A549 (cell line): ENCODE data around the gene DCLK2. TPM values are rescaled to one million over a fixed set of nuclear protein-coding genes. Genes with fewer than 3 reads are reported as not detected.

Experiments
- ATAC-seq, 2 experiments: fragments of 200-7000 bp in 1 of 2; fragments of >200 bp in 1 of 2; cut with Nextera tagmentation in 1 of 2; cut with Tn5 transposase in 1 of 2; 3 replicates each; pipeline versions ENCODE4 v1.8.0 to v1.9.1; 2018 to 2020; ENCODE audit warnings: mild to moderate bottlenecking in 1 of 2, moderate library complexity in 1 of 2
- CTCF ChIA-PET: fragments of 300-600 bp; sonication (Branson Sonifier 250); formaldehyde crosslinking; extraction: SDS; loops from one replicate; lab custom pipeline; 2021; ENCODE audit warnings: antibody characterized with exemption, inconsistent platforms; lab: Yijun Ruan, JAX
- POLR2A ChIA-PET: fragments of 350-600 bp; formaldehyde crosslinking; extraction: SDS; loops from one replicate; lab custom pipeline; 2021; ENCODE audit warnings: antibody characterized with exemption, inconsistent platforms; lab: Yijun Ruan, JAX
- DNase-seq, 2 experiments: peaks; one replicate each; pipeline versions ENCODE4 v3.0.0 to v3.0.0-alpha.2; 2011 to 2016; ENCODE audit warnings: low read depth in 1 of 2, low spot score in 1 of 2
- FAIRE-seq: peaks from 2 replicates; lab custom pipeline; 2011; peaks lifted over from hg19 to GRCh38; lab: Jason Lieb, UNC
- H3K27ac ChIP-seq, 2 experiments: fragments of >200 bp; sonication (Bioruptor Twin); formaldehyde crosslinking; 3 replicates each; pipeline ENCODE4 v1.5.1; 2016 to 2017
- H3K4me1 ChIP-seq: fragments of >200 bp; sonication (Bioruptor Twin); formaldehyde crosslinking; 3 replicates; pipeline ENCODE4 v1.6.1; 2016
- H3K4me2 ChIP-seq: fragments of >200 bp; sonication (Bioruptor Twin); formaldehyde crosslinking; 3 replicates; pipeline ENCODE4 v1.6.1; 2016
- H3K4me3 ChIP-seq: fragments of >200 bp; sonication (Bioruptor Twin); formaldehyde crosslinking; 3 replicates; pipeline ENCODE4 v1.5.1; 2016
- H3K9me3 ChIP-seq: fragments of >200 bp; sonication (Bioruptor Twin); formaldehyde crosslinking; 3 replicates; pipeline ENCODE4 v1.6.1; 2016
- BHLHE40 ChIP-seq: IDR thresholded peaks from 2 replicates; pipeline ENCODE4 v1.6.1; 2012; ENCODE audit warnings: low read depth, low read length, inconsistent platforms
- CBX2 ChIP-seq: fragments of 200-600 bp; sonication (generic); IDR thresholded peaks from 2 replicates; pipeline ENCODE4 v1.6.1; 2016; ENCODE audit warnings: low read depth, mild to moderate bottlenecking, borderline replicate concordance
- CBX8 ChIP-seq: fragments of 200-600 bp; sonication (generic); IDR thresholded peaks from 2 replicates; pipeline ENCODE4 v1.6.1; 2016
- CEBPB ChIP-seq, 2 experiments: fragments of >200 bp in 1 of 2; sonication (Bioruptor Twin) in 1 of 2; formaldehyde crosslinking in 1 of 2; IDR thresholded peaks; 2 replicates each; pipeline ENCODE4 v1.6.1; 2012 to 2016
- CHD4 ChIP-seq: fragments of 200-600 bp; sonication (generic); IDR thresholded peaks from 2 replicates; pipeline ENCODE4 v1.6.1; 2016; ENCODE audit warnings: antibody characterized with exemption, mild to moderate bottlenecking, borderline replicate concordance
- EHF ChIP-seq: fragments of 250-450 bp; sonication (Bioruptor Pico); IDR thresholded peaks from 2 replicates; pipeline ENCODE4 v1.5.0; 2020; ENCODE audit warnings: mild to moderate bottlenecking
- FOSB ChIP-seq: fragments of 250-450 bp; sonication (Bioruptor Pico); IDR thresholded peaks from 2 replicates; pipeline ENCODE4 v1.5.0; 2020; ENCODE audit warnings: mild to moderate bottlenecking, moderate library complexity
- HDAC2 ChIP-seq: fragments of 200-600 bp; sonication (generic); IDR thresholded peaks from 2 replicates; pipeline ENCODE4 v1.6.1; 2016
- HES2 ChIP-seq: fragments of >200 bp; sonication (Bioruptor Twin); formaldehyde crosslinking; IDR thresholded peaks from 2 replicates; pipeline ENCODE4 v1.6.1; 2016
- HEYL ChIP-seq: fragments of 250-450 bp; sonication (Bioruptor Pico); IDR thresholded peaks from 2 replicates; pipeline ENCODE4 v1.8.0; 2021; ENCODE audit warnings: mild to moderate bottlenecking, moderate library complexity
- KDM5A ChIP-seq: fragments of 200-600 bp; sonication (generic); IDR thresholded peaks from 2 replicates; pipeline ENCODE4 v1.6.1; 2016; ENCODE audit warnings: antibody characterized with exemption, mild to moderate bottlenecking
- MAFK ChIP-seq: fragments of 450-650 bp; IDR thresholded peaks from 2 replicates; pipeline ENCODE4 v1.6.1; 2014; ENCODE audit not compliant: partially characterized antibody
- MAZ ChIP-seq: fragments of 150-350 bp; IDR thresholded peaks from 2 replicates; pipeline ENCODE4 v1.6.1; 2014; ENCODE audit warnings: antibody characterized with exemption, low read depth, low read length, borderline replicate concordance
- NFE2L2 ChIP-seq: fragments of 150-350 bp; conservative IDR thresholded peaks from 2 replicates; pipeline ENCODE4 v1.6.1; 2014; ENCODE audit warnings: low read length
- NPAS2 ChIP-seq: fragments of 250-450 bp; sonication (Bioruptor Pico); IDR thresholded peaks from 2 replicates; pipeline ENCODE4 v1.8.0; 2022; ENCODE audit warnings: mild to moderate bottlenecking, moderate library complexity, borderline replicate concordance
- NR3C1 ChIP-seq: fragments of >200 bp; sonication (Bioruptor Twin); formaldehyde crosslinking; IDR thresholded peaks from 3 replicates; pipeline ENCODE4 v1.6.1; 2017
- PHF8 ChIP-seq: fragments of 200-600 bp; sonication (generic); IDR thresholded peaks from 2 replicates; pipeline ENCODE4 v1.6.1; 2016; ENCODE audit warnings: low read depth, mild to moderate bottlenecking, antibody characterized with exemption, moderate library complexity, borderline replicate concordance
- POLR2A ChIP-seq: IDR thresholded peaks from 2 replicates; pipeline ENCODE4 v1.6.1; 2012; ENCODE audit warnings: mild to moderate bottlenecking, low read length
- POLR2AphosphoS2 ChIP-seq: conservative IDR thresholded peaks from 2 replicates; pipeline ENCODE4 v1.6.1; 2012; ENCODE audit warnings: low read length, improper control_type of control experiment, inconsistent platforms
- RARB ChIP-seq: fragments of 250-450 bp; sonication (Bioruptor Pico); IDR thresholded peaks from 2 replicates; pipeline ENCODE4 v1.8.0; 2021; ENCODE audit warnings: mild to moderate bottlenecking, moderate library complexity
- RCOR1 ChIP-seq: fragments of 150-350 bp; IDR thresholded peaks from 2 replicates; pipeline ENCODE4 v1.6.1; 2014; ENCODE audit warnings: antibody characterized with exemption, low read length, low read depth
- REST ChIP-seq: fragments of 200-600 bp; sonication (generic); IDR thresholded peaks from 2 replicates; pipeline ENCODE4 v1.6.1; 2016; ENCODE audit warnings: antibody characterized with exemption, mild to moderate bottlenecking, moderate library complexity
- RFX5 ChIP-seq: fragments of 450-650 bp; IDR thresholded peaks from 2 replicates; pipeline ENCODE4 v1.7.1; 2014; ENCODE audit warnings: antibody characterized with exemption, mild to moderate bottlenecking, moderate library complexity
- TFCP2L1 ChIP-seq: fragments of 250-450 bp; sonication (Bioruptor Pico); IDR thresholded peaks from 2 replicates; pipeline ENCODE4 v1.5.0; 2021; ENCODE audit warnings: mild to moderate bottlenecking
- USF2 ChIP-seq: fragments of 450-650 bp; IDR thresholded peaks from 2 replicates; pipeline ENCODE4 v1.6.1; 2014; ENCODE audit warnings: antibody characterized with exemption
- ZSCAN20 ChIP-seq: fragments of 250-450 bp; sonication (Bioruptor Pico); IDR thresholded peaks from 2 replicates; pipeline ENCODE4 v1.8.0; 2022; ENCODE audit warnings: mild to moderate bottlenecking, moderate library complexity
- WGBS: methylation state at CpG from one replicate; pipeline ENCODE4 v1.1.6; 2017; ENCODE audit errors: missing lambda C conversion rate; 5-methylcytosine and 5-hydroxymethylcytosine counted together
- polyA plus RNA-seq, 4 experiments: library from polyadenylated mRNA; depleted of rRNA in 3 of 4; stranded (reverse); fragments of >200 nt; fragmentation: RNase III in 1 of 4; extraction: RNeasy Plus Mini Kit Qiagen cat#74134 plus additional on column Dnase treatment in 1 of 4; gene quantifications; 2 replicates in 3 of 4; 3 replicates in 1 of 4; pipeline ENCODE4 v1.2.3, GENCODE V29; 2011 to 2017
- TF ChIP-seq, protein P1 (sequence below): fragments of >200 bp; sonication (Bioruptor Twin); formaldehyde crosslinking; IDR thresholded peaks from 3 replicates; pipeline ENCODE4 v1.5.1; 2016
- TF ChIP-seq, protein P2 (sequence below): IDR thresholded peaks from 2 replicates; pipeline ENCODE4 v1.6.1; 2012; ENCODE audit warnings: low read depth, borderline replicate concordance
- TF ChIP-seq, protein P3 (sequence below): fragments of 250-450 bp; sonication (Bioruptor Pico); IDR thresholded peaks from 2 replicates; pipeline ENCODE4 v1.5.0; 2021; ENCODE audit warnings: mild to moderate bottlenecking, moderate library complexity, borderline replicate concordance

The DCLK2 gene
- polyA plus RNA-seq, 2 of the 4 experiments (the other 2 are of a cell fraction), result 8.1 to 11.6 TPM

GRCh38 chr4:150237110-150237872 lies 159.0 kb downstream of the DCLK2 start (continued):
- TF ChIP-seq, protein P1, sequence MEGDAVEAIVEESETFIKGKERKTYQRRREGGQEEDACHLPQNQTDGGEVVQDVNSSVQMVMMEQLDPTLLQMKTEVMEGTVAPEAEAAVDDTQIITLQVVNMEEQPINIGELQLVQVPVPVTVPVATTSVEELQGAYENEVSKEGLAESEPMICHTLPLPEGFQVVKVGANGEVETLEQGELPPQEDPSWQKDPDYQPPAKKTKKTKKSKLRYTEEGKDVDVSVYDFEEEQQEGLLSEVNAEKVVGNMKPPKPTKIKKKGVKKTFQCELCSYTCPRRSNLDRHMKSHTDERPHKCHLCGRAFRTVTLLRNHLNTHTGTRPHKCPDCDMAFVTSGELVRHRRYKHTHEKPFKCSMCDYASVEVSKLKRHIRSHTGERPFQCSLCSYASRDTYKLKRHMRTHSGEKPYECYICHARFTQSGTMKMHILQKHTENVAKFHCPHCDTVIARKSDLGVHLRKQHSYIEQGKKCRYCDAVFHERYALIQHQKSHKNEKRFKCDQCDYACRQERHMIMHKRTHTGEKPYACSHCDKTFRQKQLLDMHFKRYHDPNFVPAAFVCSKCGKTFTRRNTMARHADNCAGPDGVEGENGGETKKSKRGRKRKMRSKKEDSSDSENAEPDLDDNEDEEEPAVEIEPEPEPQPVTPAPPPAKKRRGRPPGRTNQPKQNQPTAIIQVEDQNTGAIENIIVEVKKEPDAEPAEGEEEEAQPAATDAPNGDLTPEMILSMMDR, result no peak
- TF ChIP-seq, protein P2, sequence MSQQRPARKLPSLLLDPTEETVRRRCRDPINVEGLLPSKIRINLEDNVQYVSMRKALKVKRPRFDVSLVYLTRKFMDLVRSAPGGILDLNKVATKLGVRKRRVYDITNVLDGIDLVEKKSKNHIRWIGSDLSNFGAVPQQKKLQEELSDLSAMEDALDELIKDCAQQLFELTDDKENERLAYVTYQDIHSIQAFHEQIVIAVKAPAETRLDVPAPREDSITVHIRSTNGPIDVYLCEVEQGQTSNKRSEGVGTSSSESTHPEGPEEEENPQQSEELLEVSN, result no peak
- TF ChIP-seq MAFK, result peak; percentile 83
- TF ChIP-seq RFX5, result no peak
- no peak for TF ChIP-seq NPAS2 (CRISPR knock-in tag)
- TF ChIP-seq BHLHE40, result no peak
- no peak for TF ChIP-seq ZSCAN20 (CRISPR knock-in tag)
- TF ChIP-seq CHD4, result no peak
- no peak for TF ChIP-seq REST
- TF ChIP-seq KDM5A, result no peak
- no peak for TF ChIP-seq FOSB (CRISPR knock-in tag)
- TF ChIP-seq RCOR1, result no peak
- TF ChIP-seq POLR2A, result no peak
- TF ChIP-seq CBX2, result no peak
- TF ChIP-seq USF2, result no peak
- TF ChIP-seq, protein P3, sequence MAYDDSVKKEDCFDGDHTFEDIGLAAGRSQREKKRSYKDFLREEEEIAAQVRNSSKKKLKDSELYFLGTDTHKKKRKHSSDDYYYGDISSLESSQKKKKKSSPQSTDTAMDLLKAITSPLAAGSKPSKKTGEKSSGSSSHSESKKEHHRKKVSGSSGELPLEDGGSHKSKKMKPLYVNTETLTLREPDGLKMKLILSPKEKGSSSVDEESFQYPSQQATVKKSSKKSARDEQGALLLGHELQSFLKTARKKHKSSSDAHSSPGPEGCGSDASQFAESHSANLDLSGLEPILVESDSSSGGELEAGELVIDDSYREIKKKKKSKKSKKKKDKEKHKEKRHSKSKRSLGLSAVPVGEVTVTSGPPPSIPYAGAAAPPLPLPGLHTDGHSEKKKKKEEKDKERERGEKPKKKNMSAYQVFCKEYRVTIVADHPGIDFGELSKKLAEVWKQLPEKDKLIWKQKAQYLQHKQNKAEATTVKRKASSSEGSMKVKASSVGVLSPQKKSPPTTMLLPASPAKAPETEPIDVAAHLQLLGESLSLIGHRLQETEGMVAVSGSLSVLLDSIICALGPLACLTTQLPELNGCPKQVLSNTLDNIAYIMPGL (CRISPR knock-in tag), result no peak
- no peak for TF ChIP-seq NFE2L2
- TF ChIP-seq RARB (CRISPR knock-in tag), result no peak

DNA sequence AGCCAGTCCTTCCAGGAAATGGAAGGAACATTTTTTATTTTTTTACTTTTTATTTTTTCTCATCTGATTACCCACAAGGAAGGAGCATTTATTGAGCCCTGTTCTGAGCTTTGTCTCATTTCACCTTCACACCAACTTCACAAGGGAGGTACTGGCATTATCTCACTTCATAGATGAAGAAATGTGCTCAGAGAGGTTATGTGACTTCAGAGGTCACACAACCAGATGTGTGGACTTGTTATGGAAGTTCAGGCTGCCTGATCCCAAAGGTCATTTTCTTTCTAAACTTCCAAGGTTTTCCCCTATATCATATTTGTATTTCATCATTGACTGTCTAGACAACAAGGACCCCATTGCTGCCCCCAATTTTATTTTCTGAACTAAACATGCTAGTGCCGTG lies 160.3 kb downstream of the DCLK2 start:
- FAIRE-seq, result no peak
- no peak for DNase-seq
- no peaks in the 10 kb centered on the region for H3K9me3 ChIP-seq
- peak overlapping the region; percentile 68 to 85 for H3K27ac ChIP-seq
- peaks cover 53% of the 10 kb centered on the region for H3K4me1 ChIP-seq
- peak overlapping the region; percentile 82; the same call in 2 of the 3 replicates for H3K4me2 ChIP-seq
- POLR2A ChIA-PET, result no interaction called here
- no peak for ATAC-seq
- WGBS, result 93% methylated on average over 1 of the region's 1 CpG
- no peak overlapping the region for H3K4me3 ChIP-seq
- CTCF ChIA-PET, result no interaction called here
- TF ChIP-seq PHF8 (no peak), HDAC2 (no peak), NR3C1 (no peak), TFCP2L1 (CRISPR knock-in tag) (no peak), POLR2AphosphoS2 (no peak), HES2 (no peak), RCOR1 (no peak), CEBPB (IDR thresholded peaks at IDR 0.05) (no peak), EHF (no peak), MAZ (no peak), RARB (CRISPR knock-in tag) (no peak), CBX8 (no peak), MAFK (no peak), HEYL (CRISPR knock-in tag) (no peak)
- TF ChIP-seq, protein P2, result no peak
